Measurements from ENCODE around the gene TMEM53.

TMEM53 gene

DNA sequence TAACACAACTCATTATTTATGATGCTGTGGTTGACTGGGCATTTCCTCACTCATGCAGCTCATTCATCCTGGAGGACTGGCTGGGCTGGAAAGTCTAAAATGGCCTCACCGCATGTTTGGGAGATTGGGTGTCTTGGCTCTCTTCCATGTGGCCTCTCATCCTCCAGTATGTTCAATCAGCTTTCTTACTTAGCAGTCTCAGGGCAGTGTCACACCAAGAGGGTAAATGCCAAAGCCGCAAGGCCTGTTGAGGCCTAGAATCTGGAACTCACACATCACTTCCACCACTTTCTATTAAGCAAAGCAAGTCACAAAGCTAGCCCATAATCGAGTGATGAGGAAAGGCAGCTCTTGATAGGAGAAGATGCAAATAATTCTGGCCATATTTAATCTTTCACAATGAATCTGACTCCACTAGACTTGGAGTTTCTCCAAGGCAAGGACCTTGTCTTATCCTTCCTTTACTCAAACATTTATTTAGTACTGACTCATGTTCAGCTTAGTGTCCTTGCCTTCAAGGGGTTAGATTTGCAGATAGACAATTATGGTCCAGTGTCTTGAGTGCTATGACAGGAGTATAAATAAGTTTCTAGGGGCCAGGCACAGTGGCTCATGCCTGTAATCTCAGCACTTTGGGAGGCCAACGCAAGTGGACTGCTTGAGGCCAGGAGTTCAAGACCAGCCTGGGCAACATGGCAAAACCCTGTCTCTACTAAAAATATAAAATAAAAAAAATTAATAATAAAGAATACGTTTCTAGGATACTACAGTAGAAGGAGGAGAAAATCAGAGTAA is 45.1 kb downstream of the TMEM53 start:
- DNase-seq, result no peak

DNA sequence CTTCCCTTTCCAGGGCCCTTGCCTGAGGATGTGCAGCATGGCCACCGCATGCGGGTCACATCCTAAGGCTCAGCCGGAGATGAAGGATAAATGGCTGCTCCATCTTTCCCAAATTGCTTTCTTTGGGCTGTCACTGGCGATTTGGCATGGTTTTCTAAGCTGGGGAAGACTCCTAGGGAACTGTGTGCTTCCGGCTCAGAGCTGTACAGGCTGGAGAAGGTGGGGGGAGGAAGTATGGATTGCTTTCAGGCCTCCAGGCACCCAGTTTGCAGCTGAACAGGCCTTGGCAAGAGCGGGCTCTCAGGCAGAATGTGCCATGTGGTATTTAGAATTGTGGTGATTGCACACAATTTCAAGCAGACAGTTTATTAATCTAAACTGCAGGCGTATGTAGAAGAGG is 48.9 kb downstream of the TMEM53 start:
- DNase-seq, result no peak

DNA sequence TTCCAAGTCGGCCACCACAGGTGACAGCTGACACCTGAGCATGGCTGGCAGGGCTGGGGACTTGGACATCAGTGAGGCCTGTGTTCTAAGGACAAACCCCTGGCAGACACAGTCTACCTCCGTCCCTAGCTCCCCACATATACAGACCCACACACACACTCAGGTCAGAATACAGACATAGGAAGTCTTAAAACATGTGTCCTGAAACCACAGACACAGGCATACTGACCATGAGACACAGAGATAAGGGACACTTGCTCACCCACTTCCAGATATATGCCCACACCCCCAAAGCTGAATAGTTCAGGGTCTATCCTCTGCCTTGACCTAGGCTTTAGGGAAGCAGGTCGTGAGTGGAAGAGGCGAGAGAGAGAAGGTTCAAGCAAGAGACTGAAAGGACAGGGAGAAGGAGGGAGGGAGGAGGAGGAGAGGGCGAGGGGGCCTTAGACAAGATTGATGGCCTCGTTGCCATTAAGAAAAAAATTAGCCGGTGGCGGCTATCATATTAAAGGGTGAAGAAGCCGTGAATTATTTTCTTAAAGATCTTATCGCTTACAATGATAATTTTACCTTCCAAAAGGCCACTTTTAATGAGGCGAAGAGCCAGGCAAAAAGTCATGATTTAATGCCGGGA is 49.9 kb downstream of the TMEM53 start:
- no peak for DNase-seq

- no peak for DNase-seq
Measured at GRCh38 chr1:44621841-44622286, 52.4 kb downstream of the TMEM53 start.

GRCh38 chr1:44620072-44620471 is 54.2 kb downstream of the TMEM53 start:
- DNase-seq, result no peak

DNA sequence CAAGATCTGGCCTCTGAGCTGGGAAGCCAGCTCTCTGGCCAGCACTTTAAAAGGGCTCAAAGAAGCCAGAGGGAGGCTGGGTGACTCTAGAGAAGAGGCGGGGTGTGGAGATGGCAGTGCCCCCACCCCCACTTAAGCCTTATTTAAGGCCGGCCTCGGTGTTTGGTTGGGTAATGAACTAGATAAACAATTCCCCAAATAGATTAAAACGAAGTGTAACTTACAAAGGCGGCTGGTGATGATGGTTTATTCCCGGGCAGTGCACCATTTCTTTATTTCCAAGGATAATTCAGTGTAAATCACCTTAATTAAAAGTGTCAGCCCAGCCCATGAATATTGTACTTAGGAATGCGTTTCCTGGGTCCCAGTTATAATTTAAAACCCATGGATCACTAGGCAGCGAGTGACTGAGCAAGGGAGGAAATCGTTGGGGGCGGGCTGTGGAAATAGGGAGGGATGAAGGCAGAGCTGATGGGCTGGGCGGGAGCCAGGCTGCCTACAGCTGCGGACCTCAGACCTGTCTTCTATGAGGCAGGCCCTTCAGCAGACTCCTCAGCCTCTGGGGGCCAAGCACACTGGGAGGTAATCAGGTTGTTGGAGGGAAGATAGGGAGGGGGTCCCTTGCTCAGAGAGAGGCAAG is 54.9 kb downstream of the TMEM53 start:
- peak; percentile 81 for DNase-seq

- no peak for DNase-seq
Measured at GRCh38 chr1:44617703-44618029, 56.6 kb downstream of the TMEM53 start.

GRCh38 chr1:44616991-44617702 is 57.1 kb downstream of the TMEM53 start:
- DNase-seq, result peak; percentile 81

DNA sequence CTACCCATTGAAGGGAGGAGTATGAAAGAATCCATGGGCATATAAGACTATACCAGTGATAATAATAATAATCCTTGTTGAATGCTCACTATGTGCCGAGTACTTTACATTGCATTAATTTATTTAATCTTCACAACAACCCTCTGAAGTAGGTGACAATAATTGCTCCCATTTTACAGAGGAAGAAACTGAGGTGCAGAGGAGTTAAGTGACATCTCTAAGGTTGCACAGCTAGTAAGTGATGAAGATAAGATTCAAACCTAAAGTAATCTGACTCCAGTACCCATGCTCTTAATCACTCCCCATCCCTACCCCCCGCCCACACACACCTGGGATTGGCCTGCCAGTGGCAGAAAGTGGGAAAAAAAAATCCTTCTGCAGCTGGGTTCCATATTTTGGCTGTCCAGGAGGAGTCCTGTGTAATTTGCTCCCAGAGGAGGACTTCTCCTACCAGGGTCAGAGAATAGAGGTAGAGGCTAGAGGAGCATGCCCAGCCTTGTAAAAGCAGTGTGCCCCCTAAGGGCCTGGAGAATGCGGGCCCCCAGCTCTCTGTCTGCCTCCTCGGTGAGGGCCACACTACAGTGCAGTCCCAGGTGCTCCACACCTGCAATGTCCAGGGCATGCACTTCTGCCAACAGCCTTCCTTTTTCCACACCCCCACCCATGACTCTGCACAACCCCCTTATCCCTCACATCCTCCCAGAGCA is 57.8 kb downstream of the TMEM53 start:
- DNase-seq, result no peak

- peak; percentile 57 for DNase-seq
Measured at GRCh38 chr1:44613941-44614340, 60.3 kb downstream of the TMEM53 start.

DNA sequence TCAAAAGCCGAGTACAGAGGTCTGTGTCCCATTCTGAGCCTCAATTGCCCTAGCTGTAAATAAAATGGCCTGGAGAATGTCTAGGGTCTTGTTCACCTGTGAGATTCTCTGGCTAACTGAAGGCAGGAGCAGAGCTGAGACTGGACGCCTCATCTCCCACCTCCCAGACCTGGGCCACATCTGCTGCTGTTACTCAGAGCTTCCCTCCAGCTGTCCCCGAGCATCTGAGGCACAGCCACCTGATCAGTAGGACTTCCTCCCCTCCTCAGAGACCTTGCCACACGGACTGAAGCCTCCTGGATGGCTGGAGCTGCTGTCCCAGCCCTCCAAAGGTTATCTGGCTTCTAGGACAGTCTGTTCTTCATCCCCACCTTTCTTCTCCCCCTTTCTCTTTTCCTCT is 62.4 kb downstream of the TMEM53 start:
- no peak for DNase-seq

DNA sequence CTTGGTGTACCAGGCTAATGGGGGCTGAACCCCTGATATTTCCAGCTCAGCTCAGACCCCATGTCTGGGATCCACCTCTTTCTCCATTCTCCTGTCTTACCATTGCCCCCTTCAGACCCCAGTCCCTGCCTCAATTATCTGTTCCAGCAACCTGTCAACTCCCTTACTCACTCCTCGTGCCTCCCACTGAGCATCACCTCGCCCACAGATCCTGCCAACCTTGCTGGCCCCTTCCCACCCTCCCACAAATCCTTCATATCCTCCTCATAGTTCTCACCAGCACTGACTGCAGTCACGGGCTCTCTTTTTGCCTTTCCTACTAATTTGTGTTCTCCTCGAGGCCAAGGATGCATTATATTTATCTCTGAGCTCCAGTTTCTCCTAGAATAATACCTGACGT is 62.9 kb downstream of the TMEM53 start:
- no peak for DNase-seq

DNA sequence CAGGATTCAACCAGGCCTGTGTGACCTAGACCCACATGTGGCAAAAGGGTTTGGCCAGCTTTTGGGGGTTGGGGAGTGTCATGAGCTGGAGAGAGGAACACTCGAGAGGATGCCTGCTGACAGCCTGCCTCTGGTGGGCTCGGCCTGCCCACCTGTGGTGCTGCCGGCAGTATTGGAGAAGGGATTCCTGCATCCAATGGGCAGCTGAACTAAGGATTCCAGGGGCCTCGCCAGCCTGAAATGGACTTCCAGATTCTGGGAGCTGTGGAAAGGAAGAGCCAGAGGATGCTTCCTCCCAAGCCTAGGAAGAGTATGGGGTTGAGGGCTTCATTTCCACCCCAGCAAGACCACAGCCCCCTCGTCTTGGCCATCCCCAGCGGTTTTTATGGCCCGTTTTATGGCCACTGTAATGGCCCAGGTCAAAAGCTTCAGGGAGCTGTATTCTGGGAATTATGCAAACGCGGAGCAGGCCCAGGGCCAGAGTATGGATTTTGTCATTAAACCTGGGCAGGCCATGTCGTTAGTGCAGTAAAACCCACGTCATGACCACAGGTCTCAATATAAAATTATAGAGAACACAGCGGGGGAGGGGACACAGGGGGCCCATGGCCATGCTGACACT is 63.6 kb downstream of the TMEM53 start:
- no peak for DNase-seq

DNA sequence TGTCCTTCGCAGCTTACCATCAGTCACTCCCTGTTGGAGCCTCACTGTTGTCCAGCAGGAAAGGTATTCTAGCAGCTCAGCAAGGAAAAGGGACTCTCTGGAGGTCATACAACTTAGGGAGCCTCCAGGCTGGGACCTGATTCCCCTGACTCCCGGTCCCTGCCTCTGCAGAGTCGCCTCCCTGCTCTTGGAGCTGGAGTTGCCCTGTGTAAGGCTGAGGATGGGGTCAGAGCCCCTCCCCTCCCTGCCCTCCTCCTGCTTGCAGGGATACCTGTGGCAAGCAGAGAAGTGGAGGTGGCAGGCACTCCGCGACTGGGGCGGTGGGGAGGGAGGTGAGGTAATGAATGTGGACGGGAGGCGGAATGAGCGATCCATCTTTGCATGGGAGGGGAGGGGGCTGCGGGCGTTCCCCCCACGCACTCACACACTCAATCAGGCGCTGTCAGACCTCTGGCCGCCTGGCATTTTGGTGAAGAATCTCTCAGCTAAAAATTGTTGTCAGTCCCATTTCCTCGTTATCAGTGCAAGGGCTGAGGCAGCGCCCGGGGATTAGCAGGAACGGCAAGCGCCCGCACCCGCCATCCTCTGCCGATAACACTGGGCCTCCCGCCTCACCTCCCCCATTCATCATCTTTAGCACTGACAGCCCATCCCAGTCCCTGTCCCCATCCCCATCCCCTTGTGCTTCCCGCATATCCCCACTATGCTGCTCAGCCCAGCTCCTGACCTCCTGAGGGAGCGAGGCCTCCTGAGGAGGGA is 64.3 kb downstream of the TMEM53 start:
- DNase-seq, result no peak

GRCh38 chr1:44609412-44609767 is 64.9 kb downstream of the TMEM53 start:
- DNase-seq, result peak; percentile 83

DNA sequence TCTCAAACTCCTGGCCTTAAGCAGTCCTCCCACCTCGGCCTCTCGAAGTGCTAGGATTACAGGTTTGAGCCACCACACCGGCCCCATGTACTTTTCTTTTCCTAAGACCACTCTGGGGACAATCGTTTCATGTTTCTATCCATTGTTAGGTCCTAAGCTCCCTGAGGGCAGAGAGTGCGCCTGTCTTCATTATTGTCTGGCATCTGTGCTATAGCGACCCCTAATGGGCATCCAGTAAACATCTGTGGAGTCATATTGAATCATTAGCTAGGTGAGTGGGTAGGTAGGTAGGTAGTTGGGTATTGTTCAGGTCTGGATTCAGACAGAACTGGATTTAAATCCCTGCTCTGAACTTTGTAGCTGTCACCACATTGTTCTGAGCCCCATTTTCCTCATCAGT is 66.1 kb downstream of the TMEM53 start:
- DNase-seq, result no peak

DNA sequence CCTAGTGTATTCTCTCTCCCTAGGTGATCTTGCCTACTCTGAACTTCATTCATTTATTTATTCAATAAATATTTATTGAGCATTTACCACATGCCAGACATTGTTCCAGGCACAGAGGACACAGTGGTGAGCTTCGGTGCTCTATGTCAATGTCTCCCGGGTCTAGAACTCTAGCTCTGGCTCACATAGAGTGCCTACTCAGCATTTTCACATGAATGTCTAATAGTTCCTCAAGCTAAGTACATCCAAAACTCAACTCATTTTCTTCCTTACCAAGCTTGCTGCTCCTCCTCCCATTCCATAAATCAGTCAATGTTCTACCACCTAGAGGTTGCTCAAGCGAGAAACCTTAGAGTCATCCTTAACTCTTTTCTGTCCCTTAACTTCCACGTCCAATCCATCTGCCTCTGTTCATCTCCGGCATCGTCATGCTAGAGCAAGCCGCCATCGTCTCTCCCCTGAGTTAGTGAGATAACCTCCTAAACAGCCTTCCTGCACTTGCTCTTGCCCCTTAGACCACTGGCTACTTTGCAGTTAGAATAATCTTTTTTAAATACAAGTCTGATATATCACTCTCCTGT is 67.5 kb downstream of the TMEM53 start:
- DNase-seq, result no peak

DNA sequence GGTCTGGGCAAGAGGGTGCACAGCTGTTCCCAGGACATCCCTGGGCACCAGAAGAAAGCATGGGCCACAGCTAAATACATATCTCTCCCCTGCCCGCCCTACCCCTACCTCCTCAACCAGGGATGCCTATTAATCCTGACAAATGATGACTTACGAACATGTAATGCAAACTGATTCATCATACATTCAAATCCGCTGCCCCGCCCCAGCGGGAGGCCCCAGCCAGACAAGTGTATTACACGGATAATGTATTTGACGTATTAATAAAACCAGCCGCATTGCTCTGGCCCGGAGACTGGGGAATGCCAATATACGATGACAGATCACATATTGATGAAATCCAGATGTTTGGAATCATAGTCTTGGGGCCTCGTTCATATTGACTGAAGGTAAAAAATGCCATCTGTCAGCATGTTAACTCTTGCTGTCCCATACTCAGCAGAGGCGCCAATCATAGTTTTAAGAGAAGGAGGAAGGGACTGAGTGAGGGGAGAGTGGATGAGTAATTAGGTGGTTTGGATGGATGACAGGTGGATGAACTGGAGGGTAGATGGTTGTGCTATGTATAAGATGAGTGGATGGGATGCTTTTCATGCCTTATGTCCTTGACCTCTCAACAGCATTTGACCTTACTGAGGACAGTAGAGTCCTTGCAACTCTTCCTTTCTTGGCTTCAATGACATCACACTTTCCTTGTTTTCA is 68.2 kb downstream of the TMEM53 start:
- no peak for DNase-seq

GRCh38 chr1:44604157-44604955 is 69.9 kb downstream of the TMEM53 start:
- no peak for DNase-seq

DNA sequence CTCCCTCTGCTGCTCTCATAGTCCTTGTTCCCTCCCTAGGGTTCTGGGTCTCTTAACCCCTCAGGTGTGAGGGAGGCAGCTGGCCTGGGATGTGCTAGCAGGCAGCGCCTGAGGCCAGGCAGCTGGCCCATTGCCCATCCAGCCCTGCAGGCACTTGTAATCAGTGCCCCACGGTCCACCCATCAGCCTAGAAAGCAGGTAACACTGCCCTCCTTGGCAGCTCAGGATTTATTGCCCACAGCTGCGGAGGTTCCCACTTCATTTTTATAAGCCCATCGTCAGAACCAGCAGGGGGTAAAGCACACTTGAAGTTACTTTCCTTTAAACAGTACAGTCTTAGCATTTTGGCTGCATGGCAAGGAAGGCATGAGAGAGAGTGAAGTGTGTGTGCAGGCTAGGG is 70.6 kb downstream of the TMEM53 start:
- no peak for DNase-seq
